Activated B cell treated with CpG ODN at 0.5 μM for 24 hours (primary cell): ENCODE measurements around the gene NME1. TPM values are rescaled to one million over a fixed set of nuclear protein-coding genes. Genes with fewer than 3 reads are reported as not detected.

ENCODE experiments used
- ATAC-seq: fragments of 200-7000 bp; cut with Tn5 transposase; one replicate; pipeline ENCODE4 v1.10.0; 2021; ENCODE audit warnings: low read depth, mild to moderate bottlenecking, moderate library complexity
- CTCF ChIA-PET: fragments of 350-600 bp; sonication (Branson Sonifier 250); formaldehyde crosslinking; loops from one replicate; lab custom pipeline; 2021; ENCODE audit warnings: antibody characterized with exemption; lab: Charles Lee
- POLR2A ChIA-PET: fragments of 350-600 bp; sonication (Branson Sonifier 250); formaldehyde crosslinking; loops from one replicate; lab custom pipeline; 2021; ENCODE audit warnings: antibody characterized with exemption; lab: Charles Lee
- DNase-seq: peaks from one replicate; pipeline ENCODE4 v3.0.0; 2022
- H3K27ac Mint-ChIP-seq: one replicate; pipeline ENCODE4 v1.8.0; 2020; ENCODE audit warnings: mixed read lengths
- H3K27me3 Mint-ChIP-seq: one replicate; pipeline ENCODE4 v1.8.0; 2021; ENCODE audit warnings: mixed read lengths
- H3K36me3 Mint-ChIP-seq: one replicate; pipeline ENCODE4 v1.8.0; 2021; ENCODE audit warnings: low read depth, mixed read lengths
- H3K4me1 Mint-ChIP-seq: one replicate; pipeline ENCODE4 v1.8.0; 2021; ENCODE audit warnings: mixed read lengths
- H3K4me3 Mint-ChIP-seq: one replicate; pipeline ENCODE4 v1.8.0; 2020; ENCODE audit warnings: mild to moderate bottlenecking, mixed read lengths
- H3K9me3 Mint-ChIP-seq: one replicate; pipeline ENCODE4 v1.8.0; 2020; ENCODE audit warnings: mixed read lengths
- CTCF ChIP-seq: fragments of 200-600 bp; IDR thresholded peaks from one replicate; pipeline ENCODE4 v1.8.0; 2022; ENCODE audit warnings: antibody characterized with exemption, mild to moderate bottlenecking
- intact Hi-C: fragments of 100-400 bp; cut with micrococcal nuclease; formaldehyde crosslinking; loops from one replicate; pipeline ENCODE4 v1.15.1; 2024
- total RNA-seq: library from RNA; stranded (reverse); gene quantifications from 2 replicates; pipeline ENCODE4 v1.2.3, GENCODE V29; 2022

NME1 gene
- total RNA-seq, 1 donor from 2014 or later = 130 TPM

GRCh38 chr17:51118330-51119195, 34.8 kb upstream of the NME1 start:
- ATAC-seq (no peak), DNase-seq (no peak)
- Mint-ChIP-seq H3K4me3 (peak overlapping the region; percentile 94), H3K9me3 (no peaks in the 10 kb centered on the region), H3K27ac (no peak overlapping the region), H3K27me3 (no peaks in the 10 kb centered on the region), H3K36me3 (peaks cover 11% of the 10 kb centered on the region), H3K4me1 (peaks cover 65% of the 10 kb centered on the region)
- no peak for TF ChIP-seq CTCF
- intact Hi-C loops = no loop called here
- CTCF ChIA-PET = interaction anchor here (1.3 kb wide), 1 partner anchor 118 kb away, joined by 3 read pairs; no protein-coding TSS in a partner anchor
- POLR2A ChIA-PET = interaction anchor here (0.7 to 0.9 kb wide), 2 partner anchors 32 to 34 kb away, joined by 6 to 11 read pairs; partner anchors contain the start of gene NME1

DNA sequence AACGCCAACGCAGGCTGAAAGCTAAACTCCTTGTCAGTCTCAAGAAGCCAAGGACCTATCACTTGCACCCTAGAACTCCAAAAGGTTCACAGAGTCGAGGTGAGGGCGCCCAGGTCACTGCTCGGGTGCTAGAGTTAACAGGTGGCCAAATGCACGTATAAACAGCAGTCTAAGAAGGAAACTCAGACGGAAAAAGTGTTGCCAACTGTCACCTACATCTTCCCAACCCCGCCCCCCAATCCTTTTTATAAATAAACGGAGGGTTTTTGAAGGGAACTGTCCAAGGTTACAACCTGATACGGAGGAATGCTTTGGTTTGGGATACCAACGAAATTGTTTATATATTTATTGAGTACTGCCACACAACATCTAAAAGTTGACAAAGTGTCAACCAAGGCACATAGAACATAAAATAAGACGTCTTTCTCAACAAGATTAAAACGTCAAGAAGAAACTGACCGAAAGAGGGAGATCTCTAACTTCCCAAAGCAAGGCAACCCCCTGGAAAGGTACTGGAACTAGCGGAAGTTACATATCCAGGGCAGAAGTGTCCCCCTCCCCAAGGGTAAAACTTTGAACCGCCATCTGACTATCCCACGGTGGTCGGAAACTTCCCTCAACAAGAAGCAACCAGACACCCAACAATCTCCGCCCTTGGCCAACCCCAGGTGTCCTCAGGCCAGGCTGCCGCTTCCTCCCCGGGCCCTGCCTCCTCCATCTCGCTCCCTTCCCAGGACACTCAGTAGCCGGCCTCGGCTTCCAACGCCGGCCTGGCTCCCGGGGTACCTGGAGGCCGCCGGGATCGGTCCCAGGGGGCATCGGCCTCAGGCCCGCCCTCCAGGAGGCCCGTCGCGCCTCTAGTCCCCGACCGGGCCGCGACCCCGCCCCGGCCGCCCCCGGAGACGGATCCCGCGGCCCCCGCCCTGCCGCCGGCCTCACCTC, 33.7 kb upstream of the NME1 start:
- POLR2A ChIA-PET = interaction anchor here (0.7 to 3.0 kb wide), 13 partner anchors 33 to 253 kb away, joined by 3 to 27 read pairs (median 5); partner anchors contain the start of genes NME1, NME2 and TOB1
- peak; percentile 9 for ATAC-seq

DNA sequence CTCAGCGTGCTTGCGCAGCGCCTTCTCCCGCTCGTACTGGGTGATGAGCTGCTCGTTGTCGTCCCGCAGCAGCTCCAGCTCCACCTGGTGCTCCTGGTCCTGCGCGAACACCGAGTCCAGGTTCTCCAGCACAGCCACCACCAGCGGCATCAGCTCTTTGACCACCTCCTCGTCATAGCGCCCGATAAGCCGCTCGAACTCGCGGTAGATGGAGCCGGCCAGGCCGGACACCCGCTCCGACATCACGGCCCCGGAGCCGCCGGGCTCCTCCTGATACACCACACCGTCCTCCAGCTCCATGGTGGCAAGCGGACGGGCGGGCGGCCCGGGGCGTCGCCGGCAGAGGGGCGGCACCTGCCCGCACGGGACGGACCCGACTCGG, 33.0 kb upstream of the NME1 start:
- CTCF ChIA-PET = interaction anchor here (0.6 to 3.3 kb wide), 3 partner anchors 33 to 121 kb away, joined by 3 to 15 read pairs (median 4); partner anchors contain the start of gene NME1
- Mint-ChIP-seq H3K4me3 (peak overlapping the region; percentile 94), H3K27ac (peak overlapping the region; percentile 90), H3K27me3 (no peaks in the 10 kb centered on the region), H3K36me3 (peaks cover 11% of the 10 kb centered on the region), H3K4me1 (peaks cover 61% of the 10 kb centered on the region), H3K9me3 (no peaks in the 10 kb centered on the region)
- POLR2A ChIA-PET = interaction anchor here (0.7 to 3.0 kb wide), 12 partner anchors 33 to 254 kb away, joined by 3 to 27 read pairs (median 4); partner anchors contain the start of genes NME1, NME2 and TOB1
- ATAC-seq = peak; percentile 23
- no peak for DNase-seq
- intact Hi-C loops = loop anchor here (1.0 to 5.0 kb wide), 6 partner anchors 46 to 413 kb away; partner anchors contain the start of genes ANKRD40, MBTD1, NME2 and TOB1
- TF ChIP-seq CTCF = no peak

More for the DNA sequence above, 33.7 kb upstream of the NME1 start:
- Mint-ChIP-seq H3K4me3 (peak overlapping the region; percentile 94), H3K27ac (peak overlapping the region; percentile 90), H3K36me3 (peaks cover 11% of the 10 kb centered on the region), H3K9me3 (no peaks in the 10 kb centered on the region), H3K27me3 (no peaks in the 10 kb centered on the region), H3K4me1 (peaks cover 65% of the 10 kb centered on the region)
- no peak for TF ChIP-seq CTCF
- peak; percentile 49 for DNase-seq
- CTCF ChIA-PET = interaction anchor here (0.6 to 3.3 kb wide), 3 partner anchors 33 to 121 kb away, joined by 3 to 15 read pairs (median 3); partner anchors contain the start of gene NME1
- intact Hi-C loops = loop anchor here (1.0 to 5.0 kb wide), 6 partner anchors 47 to 412 kb away; partner anchors contain the start of genes ANKRD40, MBTD1, NME2 and TOB1

DNA sequence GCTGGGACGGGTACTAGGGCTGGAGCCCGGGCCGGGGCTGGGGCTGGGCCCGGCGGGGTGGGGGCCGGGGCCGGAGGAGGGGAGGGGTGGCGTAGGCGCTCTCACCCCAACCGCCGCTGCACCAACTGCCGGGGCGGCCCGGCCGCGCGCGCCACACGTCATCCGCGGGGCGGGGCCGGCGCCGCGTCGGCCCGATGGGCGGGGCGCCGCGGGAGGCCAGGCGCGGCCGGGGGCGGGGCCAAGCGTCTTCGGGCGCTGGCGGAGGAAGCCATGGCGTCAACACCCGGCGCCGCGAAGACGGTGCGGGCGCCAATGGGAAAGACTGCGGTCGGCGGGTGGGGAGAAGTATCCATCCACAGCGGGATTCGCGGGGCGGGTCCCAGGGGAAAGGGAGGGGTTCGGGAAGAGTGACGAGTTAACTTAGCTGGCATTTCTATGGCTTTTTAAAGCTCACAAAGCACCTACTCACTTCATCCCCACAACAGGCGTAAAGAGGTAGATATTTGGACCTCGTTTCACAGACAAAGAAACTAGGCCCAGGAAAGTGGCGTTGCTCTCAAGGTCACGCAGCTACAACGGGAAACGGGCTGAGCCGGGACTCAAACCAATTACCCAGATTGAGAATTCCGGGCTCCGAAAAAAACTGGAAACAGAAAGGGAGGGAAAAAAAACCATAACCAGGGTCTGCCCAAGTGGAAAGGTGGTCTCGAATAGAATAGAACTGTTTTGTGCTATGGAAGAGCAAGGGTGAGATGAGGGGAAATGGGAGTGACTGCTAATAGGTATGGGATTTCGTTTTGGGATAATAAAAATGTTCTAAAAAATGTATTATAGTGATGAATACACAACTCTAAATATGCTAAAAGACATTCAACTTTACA, 32.4 kb upstream of the NME1 start, which contains the start of gene SPAG9:
Gene SPAG9 (minus strand): TSS at position 130 of the 881 bp plus-strand sequence. CDS start 212 bp downstream, outside the sequence.
- CTCF ChIA-PET = interaction anchor here (0.6 to 3.3 kb wide), 4 partner anchors 32 to 122 kb away, joined by 3 to 15 read pairs (median 4); partner anchors contain the start of gene NME1
- ATAC-seq (peak; percentile 83), DNase-seq (peak; percentile 95)
- POLR2A ChIA-PET = interaction anchor here (0.7 to 3.0 kb wide), 12 partner anchors 11 to 254 kb away, joined by 3 to 27 read pairs (median 5); partner anchors contain the start of genes NME1, NME2 and TOB1
- H3K9me3 Mint-ChIP-seq = no peaks in the 10 kb centered on the region
- peak within 1 kb of the TSS; percentile 94 for H3K4me3 Mint-ChIP-seq
- no peaks in the 10 kb centered on the region for H3K27me3 Mint-ChIP-seq
- H3K27ac Mint-ChIP-seq = peak within 1 kb of the TSS; percentile 99
- intact Hi-C loops = loop anchor here (1.0 to 5.0 kb wide), 7 partner anchors 32 to 414 kb away; partner anchors contain the start of genes ANKRD40, MBTD1, NME1 and NME2
- H3K36me3 Mint-ChIP-seq = peaks cover 11% of the 10 kb centered on the region
- no peak for TF ChIP-seq CTCF
- peaks cover 56% of the 10 kb centered on the region for H3K4me1 Mint-ChIP-seq
